SK-N-SH treated with all-trans-retinoic acid at 6 μM for 48 hours (cell line): ENCODE measurements around the gene IRAK4.

ENCODE experiments used
- ATAC-seq: fragments of 200-7000 bp; cut with Tn5 transposase; 3 replicates; pipeline ENCODE4 v1.9.1; 2020; ENCODE audit warnings: mild to moderate bottlenecking, moderate library complexity
- ARNTL ChIP-seq: fragments of 450-650 bp; formaldehyde crosslinking; IDR thresholded peaks from 2 replicates; pipeline ENCODE4 v1.5.0; 2020; ENCODE audit warnings: low read depth, mild to moderate bottlenecking, moderate library complexity, borderline replicate concordance
- BACH2 ChIP-seq: fragments of 250-450 bp; sonication (Bioruptor Pico); IDR thresholded peaks from 2 replicates; pipeline ENCODE4 v1.9.0; 2021; ENCODE audit warnings: mild to moderate bottlenecking, borderline replicate concordance
- CREB5 ChIP-seq: fragments of 250-450 bp; sonication (Bioruptor Pico); IDR thresholded peaks from 2 replicates; pipeline ENCODE4 v1.5.1; 2020; ENCODE audit warnings: low read depth, mild to moderate bottlenecking, moderate library complexity
- CSDC2 ChIP-seq: fragments of 250-450 bp; sonication (Bioruptor Pico); IDR thresholded peaks from 2 replicates; pipeline ENCODE4 v1.5.0; 2020; ENCODE audit warnings: mild to moderate bottlenecking, moderate library complexity
- CSRNP3 ChIP-seq: fragments of 250-450 bp; sonication (Bioruptor Pico); IDR thresholded peaks from 2 replicates; pipeline ENCODE4 v1.5.1; 2021; ENCODE audit warnings: mild to moderate bottlenecking, moderate library complexity
- GLIS3 ChIP-seq: fragments of 250-450 bp; sonication (Bioruptor Pico); IDR thresholded peaks from 2 replicates; pipeline ENCODE4 v1.5.0; 2020; ENCODE audit warnings: mild to moderate bottlenecking, moderate library complexity
- OSR1 ChIP-seq: fragments of 250-450 bp; sonication (Bioruptor Pico); IDR thresholded peaks from 2 replicates; pipeline ENCODE4 v1.8.0; 2022; ENCODE audit warnings: moderate library complexity, mild to moderate bottlenecking, inconsistent platforms
- PATZ1 ChIP-seq: fragments of 250-450 bp; sonication (Bioruptor Pico); IDR thresholded peaks from 2 replicates; pipeline ENCODE4 v1.8.0; 2020; ENCODE audit warnings: mild to moderate bottlenecking, moderate library complexity, borderline replicate concordance
- POU6F1 ChIP-seq: fragments of 250-450 bp; sonication (Bioruptor Pico); IDR thresholded peaks from 2 replicates; pipeline ENCODE4 v1.8.0; 2021; ENCODE audit warnings: low read depth, mild to moderate bottlenecking, moderate library complexity, borderline replicate concordance
- PPARA ChIP-seq: fragments of 250-450 bp; sonication (Bioruptor Pico); IDR thresholded peaks from 2 replicates; pipeline ENCODE4 v1.5.0; 2020; ENCODE audit warnings: mild to moderate bottlenecking, borderline replicate concordance
- TCF4 ChIP-seq: fragments of 250-450 bp; sonication (Bioruptor Pico); IDR thresholded peaks from 2 replicates; pipeline ENCODE4 v1.8.0; 2021; ENCODE audit warnings: mild to moderate bottlenecking, moderate library complexity, borderline replicate concordance
- TOX ChIP-seq: fragments of 250-450 bp; sonication (Bioruptor Pico); IDR thresholded peaks from 2 replicates; pipeline ENCODE4 v1.8.0; 2021; ENCODE audit warnings: mild to moderate bottlenecking, moderate library complexity, borderline replicate concordance
- TSHZ2 ChIP-seq: fragments of 250-450 bp; sonication (Bioruptor Pico); IDR thresholded peaks from 2 replicates; pipeline ENCODE4 v1.5.0; 2020; ENCODE audit warnings: mild to moderate bottlenecking, moderate library complexity
- ZFP3 ChIP-seq: fragments of 250-450 bp; sonication (Bioruptor Pico); IDR thresholded peaks from 2 replicates; pipeline ENCODE4 v1.5.0; 2020; ENCODE audit warnings: mild to moderate bottlenecking, moderate library complexity
- ZFP30 ChIP-seq: fragments of 450-650 bp; formaldehyde crosslinking; IDR thresholded peaks from 2 replicates; pipeline ENCODE4 v1.5.0; 2022; ENCODE audit warnings: mild to moderate bottlenecking, moderate library complexity
- ZNF565 ChIP-seq: fragments of 450-650 bp; formaldehyde crosslinking; conservative IDR thresholded peaks from 2 replicates; pipeline ENCODE4 v1.5.0; 2020; ENCODE audit warnings: low read depth, mild to moderate bottlenecking, moderate library complexity
- ZNF8 ChIP-seq: fragments of 450-650 bp; formaldehyde crosslinking; IDR thresholded peaks from 2 replicates; pipeline ENCODE4 v1.5.0; 2020; ENCODE audit warnings: mild to moderate bottlenecking, moderate library complexity

The IRAK4 gene

GRCh38 chr12:43826681-43827080 lies 67.9 kb downstream of the IRAK4 start:
- ATAC-seq: no peak
- TF ChIP-seq BACH2 (CRISPR knock-in tag): no peak
- TF ChIP-seq TOX (CRISPR knock-in tag): no peak
- TF ChIP-seq ZFP30: no peak
- TF ChIP-seq ZNF565 (CRISPR knock-in tag): no peak
- TF ChIP-seq PPARA (CRISPR knock-in tag): no peak
- TF ChIP-seq TSHZ2 (CRISPR knock-in tag): no peak

GRCh38 chr12:43827093-43827492 lies 68.3 kb downstream of the IRAK4 start:
- ATAC-seq: no peak

GRCh38 chr12:43832463-43833168 lies 73.9 kb downstream of the IRAK4 start:
- ATAC-seq: no peak
- no peak for TF ChIP-seq PATZ1 (CRISPR knock-in tag)
- TF ChIP-seq, all 23 proteins: peak for 0

More at GRCh38 chr12:43827093-43827492, 68.3 kb downstream of the IRAK4 start:
- TF ChIP-seq OSR1 (CRISPR knock-in tag) (no peak), CSDC2 (CRISPR knock-in tag) (no peak), POU6F1 (CRISPR knock-in tag) (no peak), BACH2 (CRISPR knock-in tag) (no peak), ARNTL (no peak), TCF4 (CRISPR knock-in tag) (no peak), PATZ1 (CRISPR knock-in tag) (no peak), CSRNP3 (CRISPR knock-in tag) (no peak)

- ATAC-seq: no peak; the same call in 2 of the 3 replicates
- TF ChIP-seq CREB5 (CRISPR knock-in tag) (no peak), BACH2 (CRISPR knock-in tag) (no peak), PPARA (CRISPR knock-in tag) (no peak), ZFP3 (CRISPR knock-in tag) (no peak), TCF4 (CRISPR knock-in tag) (no peak), ZNF8 (CRISPR knock-in tag) (no peak), CSDC2 (CRISPR knock-in tag) (no peak), GLIS3 (CRISPR knock-in tag) (no peak), POU6F1 (CRISPR knock-in tag) (no peak), TOX (CRISPR knock-in tag) (no peak), ZFP30 (no peak), TSHZ2 (CRISPR knock-in tag) (no peak)
Measured at GRCh38 chr12:43835264-43835655, 76.5 kb downstream of the IRAK4 start.
